CD14-positive monocyte (primary cell): Measurements from ENCODE around the gene TIMM17B. TPM values are rescaled to one million over a fixed set of nuclear protein-coding genes. Genes with fewer than 3 reads are reported as not detected.
A peak's percentile ranks its signal among the peaks of the same experiment; 100 is the strongest.

ENCODE experiments used
- DNase-seq, 3 donors: peaks; one replicate each; pipeline ENCODE4 v3.0.0-alpha.2; 2011 to 2022
- H2AFZ ChIP-seq: 2 replicates; pipeline ENCODE4 v1.6.0; 2012; ENCODE audit warnings: mild to moderate bottlenecking, low read depth, low read length, inconsistent platforms; ENCODE audit not compliant: insufficient read depth, poor library complexity, severe bottlenecking
- H3K27ac ChIP-seq, 2 donors: 1 replicate in 1 of 2; 2 replicates in 1 of 2; pipeline ENCODE4 v1.5.1; 2012 to 2013; ENCODE audit warnings: low read length in 2 of 2, control low read depth in 1 of 2, inconsistent platforms in 1 of 2, low read depth in 1 of 2, mild to moderate bottlenecking in 1 of 2
- H3K27me3 ChIP-seq, 2 donors: one replicate each; pipeline versions ENCODE4 v1.6.0 to v1.6.1; 2011 to 2013; ENCODE audit warnings: low read length in 2 of 2; ENCODE audit not compliant: control insufficient read depth in 2 of 2, insufficient read depth in 2 of 2
- H3K36me3 ChIP-seq, 2 donors: replicated peaks in 1 of 2; 1 replicate in 1 of 2; 2 replicates in 1 of 2; pipeline versions ENCODE4 v1.5.1 to v1.6.1; 2012 to 2013; ENCODE audit warnings: low read length in 2 of 2, control low read depth in 1 of 2, inconsistent platforms in 1 of 2, mild to moderate bottlenecking in 1 of 2; ENCODE audit not compliant: insufficient read depth in 2 of 2, control insufficient read depth in 1 of 2
- H3K4me1 ChIP-seq, 2 donors: 1 replicate in 1 of 2; 2 replicates in 1 of 2; pipeline versions ENCODE4 v1.5.1 to v1.6.1; 2012 to 2013; ENCODE audit warnings: low read length in 2 of 2, control low read depth in 1 of 2, inconsistent platforms in 1 of 2, mild to moderate bottlenecking in 1 of 2, moderate library complexity in 1 of 2; ENCODE audit not compliant: insufficient read depth in 2 of 2, control insufficient read depth in 1 of 2
- H3K4me2 ChIP-seq: replicated peaks from 2 replicates; pipeline ENCODE3; 2012; ENCODE audit warnings: low read length, moderate library complexity, mild to moderate bottlenecking; ENCODE audit not compliant: poor library complexity, severe bottlenecking; ENCODE audit errors: extremely low read depth
- H3K4me3 ChIP-seq, 3 experiments: fragments of 200-600 bp in 1 of 3; sonication (generic) in 1 of 3; replicated peaks in 1 of 3; 1 replicate in 2 of 3; 2 replicates in 1 of 3; pipeline ENCODE4 v1.5.1; 2011 to 2013; ENCODE audit warnings: low read length in 3 of 3, mild to moderate bottlenecking in 3 of 3, control low read depth in 2 of 3, low read depth in 2 of 3, inconsistent platforms in 1 of 3, moderate library complexity in 1 of 3
- H3K79me2 ChIP-seq: 2 replicates; pipeline ENCODE4 v1.6.0; 2012; ENCODE audit warnings: mild to moderate bottlenecking, control low read depth, inconsistent platforms, low read length, moderate library complexity; ENCODE audit not compliant: insufficient read depth
- H3K9ac ChIP-seq: 2 replicates; pipeline ENCODE4 v1.6.0; 2017; ENCODE audit warnings: low read length, mild to moderate bottlenecking; ENCODE audit not compliant: insufficient read depth, poor library complexity, severe bottlenecking
- H3K9me3 ChIP-seq, 2 donors: replicated peaks in 1 of 2; 1 replicate in 1 of 2; 2 replicates in 1 of 2; pipeline versions ENCODE4 v1.5.1 to v1.6.1; 2012 to 2013; ENCODE audit warnings: low read length in 2 of 2, control low read depth in 1 of 2; ENCODE audit not compliant: control insufficient read depth in 1 of 2, insufficient read depth in 1 of 2
- H4K20me1 ChIP-seq: 2 replicates; pipeline ENCODE4 v1.6.0; 2012; ENCODE audit warnings: mild to moderate bottlenecking, low read length, control low read depth, moderate library complexity; ENCODE audit not compliant: insufficient read depth
- H3K27ac Mint-ChIP-seq, 7 donors: one replicate each; pipeline ENCODE4 v1.8.0; 2020; ENCODE audit warnings: mild to moderate bottlenecking in 7 of 7, mixed read lengths in 7 of 7, moderate library complexity in 6 of 7, inconsistent platforms in 2 of 7
- H3K27me3 Mint-ChIP-seq, 3 donors: one replicate each; pipeline ENCODE4 v1.8.0; 2021 to 2022; ENCODE audit warnings: low read depth in 3 of 3, mild to moderate bottlenecking in 3 of 3, mixed read lengths in 3 of 3, moderate library complexity in 3 of 3, inconsistent platforms in 1 of 3
- H3K36me3 Mint-ChIP-seq, 2 donors: one replicate each; pipeline ENCODE4 v1.8.0; 2020; ENCODE audit warnings: mixed read lengths in 2 of 2, inconsistent platforms in 1 of 2, mild to moderate bottlenecking in 1 of 2
- H3K4me1 Mint-ChIP-seq: one replicate; pipeline ENCODE4 v1.8.0; 2020; ENCODE audit warnings: mild to moderate bottlenecking, mixed read lengths
- H3K4me3 Mint-ChIP-seq, 2 donors: one replicate each; pipeline ENCODE4 v1.8.0; 2020; ENCODE audit warnings: mild to moderate bottlenecking in 2 of 2, mixed read lengths in 2 of 2, moderate library complexity in 1 of 2
- H3K9me3 Mint-ChIP-seq, 7 donors: one replicate each; pipeline ENCODE4 v1.8.0; 2020 to 2022; ENCODE audit warnings: mixed read lengths in 7 of 7, mild to moderate bottlenecking in 6 of 7, moderate library complexity in 6 of 7, inconsistent platforms in 2 of 7
- CTCF ChIP-seq: fragments of 200-600 bp; IDR thresholded peaks from one replicate; pipeline ENCODE4 v1.8.0; 2022; ENCODE audit warnings: antibody characterized with exemption, mild to moderate bottlenecking
- WGBS: methylation state at CpG from one replicate; pipeline ENCODE4 v1.1.5; 2013; ENCODE audit warnings: missing lambda C conversion rate; ENCODE audit not compliant: insufficient coverage; 5-methylcytosine and 5-hydroxymethylcytosine counted together
- intact Hi-C, 2 donors: fragments of 100-400 bp; cut with micrococcal nuclease; formaldehyde crosslinking; loops; one replicate each; pipeline versions ENCODE4 v1.15.0 to v1.15.1; 2023
- polyA plus RNA-seq, 3 donors: library from polyadenylated mRNA; depleted of rRNA in 1 of 3; unstranded in 2 of 3; stranded (reverse) in 1 of 3; fragments of 300-500 nt in 2 of 3; fragments of >200 nt in 1 of 3; fragmentation: Illumina TruSeq in 2 of 3; gene quantifications; 1 replicate in 2 of 3; 2 replicates in 1 of 3; pipeline ENCODE4 v1.2.3, GENCODE V29; 2012 to 2021

TIMM17B gene
- polyA plus RNA-seq, 3 donors = 52.2 to 86.9 (median 86.8) TPM

GRCh38 chrX:48917139-48918001 is 19.8 kb upstream of the TIMM17B start:
- Histone ChIP-seq H3K4me3 (peak overlapping the region; percentile 48 to 78 (median 68)), H4K20me1 (no peaks in the 10 kb centered on the region), H3K9me3 (no peaks in the 10 kb centered on the region), H3K79me2 (peaks cover 10% of the 10 kb centered on the region), H3K4me2 (peak overlapping the region; percentile 86), H3K4me1 (peaks cover 24 to 27% of the 10 kb centered on the region in 2 donors), H3K36me3 (peaks cover 7 to 24% of the 10 kb centered on the region in 2 donors), H3K9ac (no peak overlapping the region), H3K27me3 (no peaks in the 10 kb centered on the region), H3K27ac (peak overlapping the region; percentile 12 to 19), H2AFZ (no peak overlapping the region)
- Mint-ChIP-seq H3K36me3 (peaks cover 24 to 25% of the 10 kb centered on the region in 2 donors), H3K9me3 (peaks cover 0 to 9% (median 2%) of the 10 kb centered on the region in 7 donors), H3K27ac (peak overlapping the region; percentile 56 to 92 (median 89)), H3K4me1 (peaks cover 27% of the 10 kb centered on the region), H3K4me3 (peak overlapping the region; percentile 87 to 89), H3K27me3 (peaks cover 0 to 15% (median 0%) of the 10 kb centered on the region in 3 donors)
- peak; percentile 83 for TF ChIP-seq CTCF
- intact Hi-C loops = loop anchor here (5.0 to 10.0 kb wide), 3 partner anchors 40 to 233 kb away; partner anchors contain the start of genes OTUD5 (in 1 of the 2), TFE3 (in 1 of the 2) and WAS (in 1 of the 2)
- DNase-seq = peak; percentile 88 to 97 (median 90)
- 6% methylated on average over 10 of the region's 27 CpGs for WGBS

- DNase-seq = no peak
- Histone ChIP-seq H3K4me2 (no peak overlapping the region), H3K9ac (no peak overlapping the region), H2AFZ (no peak overlapping the region), H3K4me3 (no peak overlapping the region), H4K20me1 (no peaks in the 10 kb centered on the region), H3K9me3 (no peaks in the 10 kb centered on the region), H3K4me1 (peaks cover 38 to 40% of the 10 kb centered on the region in 2 donors), H3K79me2 (peaks cover 26% of the 10 kb centered on the region), H3K27ac (no peak overlapping the region), H3K36me3 (peaks cover 7 to 25% of the 10 kb centered on the region in 2 donors), H3K27me3 (no peaks in the 10 kb centered on the region)
- Mint-ChIP-seq H3K27me3 (peaks cover 0 to 18% (median 0%) of the 10 kb centered on the region in 3 donors), H3K9me3 (peaks cover 0 to 13% (median 4%) of the 10 kb centered on the region in 7 donors), H3K27ac (peak overlapping the region in 3 of 7 donors; percentile 13 to 65 (median 32)), H3K36me3 (peaks cover 18 to 21% of the 10 kb centered on the region in 2 donors), H3K4me1 (peaks cover 35% of the 10 kb centered on the region), H3K4me3 (no peak overlapping the region)
- 93% methylated on average over 4 of the region's 13 CpGs for WGBS
- intact Hi-C loops = loop anchor here (5.0 to 10.0 kb wide), 3 partner anchors 42 to 230 kb away; partner anchors contain the start of genes OTUD5 (in 1 of the 2), TFE3 (in 1 of the 2) and WAS (in 1 of the 2)
- no peak for TF ChIP-seq CTCF
Measured at GRCh38 chrX:48914593-48915493, 17.3 kb upstream of the TIMM17B start.
